Muscle layer of colon (tissue), 2 donors: Measurements from ENCODE around the gene PAK1IP1.
"Not testable (repeated sequence)": the region's sequence is repeated elsewhere in the genome, so short reads cannot be mapped to it uniquely, and the experiment has no call there.

Experiments used
- H3K27ac ChIP-seq: one replicate; pipeline ENCODE4 v1.7.0; 2013; ENCODE audit warnings: low read depth, mild to moderate bottlenecking, low read length, moderate library complexity
- H3K27me3 ChIP-seq, 2 donors: one replicate each; pipeline ENCODE4 v1.7.0; 2013; ENCODE audit warnings: low read length in 2 of 2, mild to moderate bottlenecking in 2 of 2; ENCODE audit not compliant: insufficient read depth in 2 of 2, control insufficient read depth in 1 of 2
- H3K36me3 ChIP-seq: one replicate; pipeline ENCODE4 v1.7.0; 2013; ENCODE audit warnings: mild to moderate bottlenecking, low read length; ENCODE audit not compliant: insufficient read depth
- H3K4me1 ChIP-seq: one replicate; pipeline ENCODE4 v1.7.0; 2013; ENCODE audit warnings: mild to moderate bottlenecking, low read length; ENCODE audit not compliant: insufficient read depth
- H3K4me3 ChIP-seq, 2 donors: one replicate each; pipeline ENCODE4 v1.7.0; 2013; ENCODE audit warnings: low read length in 2 of 2, low read depth in 1 of 2, mild to moderate bottlenecking in 1 of 2, moderate library complexity in 1 of 2
- H3K9ac ChIP-seq: one replicate; pipeline ENCODE4 v1.7.0; 2013; ENCODE audit warnings: low read length
- H3K9me3 ChIP-seq: one replicate; pipeline ENCODE4 v1.7.0; 2013; ENCODE audit warnings: mild to moderate bottlenecking, low read length
- donor health status: abdominal sarcoma.
- donor health status: Adenocarcinoma of cecum.

Gene PAK1IP1

GRCh38 chr6:10694302-10695085 lies at the start of gene PAK1IP1, which contains the start of gene C6orf52:
PAK1IP1 (plus strand) TSS chr6:10694972; CDS start chr6:10694986, 14 bp downstream.
C6orf52 (minus strand) TSS chr6:10694616; CDS start chr6:10687550, 7,066 bp downstream.
- Histone ChIP-seq H3K27ac (peak within 1 kb of the TSS; percentile 75), H3K4me3 (peak within 1 kb of the TSS; percentile 97 to 98), H3K4me1 (peaks cover 18% of the 10 kb centered on the region), H3K9me3 (no peaks in the 10 kb centered on the region), H3K36me3 (peaks cover 17% of the 10 kb centered on the region), H3K9ac (peak within 1 kb of the TSS; percentile 90), H3K27me3 (no peaks in the 10 kb centered on the region)

GRCh38 chr6:10655508-10656055 lies 39.2 kb upstream of the PAK1IP1 start:
- H3K4me1 ChIP-seq, result no peaks in the 10 kb centered on the region
- no peak overlapping the region for H3K27ac ChIP-seq
- H3K9ac ChIP-seq, result no peak overlapping the region
- no peaks in the 10 kb centered on the region for H3K9me3 ChIP-seq
- no peaks in the 10 kb centered on the region for H3K27me3 ChIP-seq
- no peaks in the 10 kb centered on the region for H3K36me3 ChIP-seq
- H3K4me3 ChIP-seq, result no peak overlapping the region

GRCh38 chr6:10658910-10659698 lies 35.7 kb upstream of the PAK1IP1 start:
- no peak overlapping the region for H3K4me3 ChIP-seq

GRCh38 chr6:10659699-10660348 lies 34.9 kb upstream of the PAK1IP1 start:
- Histone ChIP-seq H3K4me3 (no peak overlapping the region), H3K9me3 (no peaks in the 10 kb centered on the region), H3K36me3 (no peaks in the 10 kb centered on the region), H3K4me1 (no peaks in the 10 kb centered on the region), H3K9ac (no peak overlapping the region), H3K27me3 (no peaks in the 10 kb centered on the region), H3K27ac (no peak overlapping the region)

More at GRCh38 chr6:10658910-10659698, 35.7 kb upstream of the PAK1IP1 start:
- H3K9me3 ChIP-seq, result no peaks in the 10 kb centered on the region
- H3K27ac ChIP-seq, result no peak overlapping the region
- H3K9ac ChIP-seq, result no peak overlapping the region
- no peaks in the 10 kb centered on the region for H3K4me1 ChIP-seq
- H3K36me3 ChIP-seq, result no peaks in the 10 kb centered on the region
- H3K27me3 ChIP-seq, result no peaks in the 10 kb centered on the region

- H3K4me1 ChIP-seq, H3K36me3 ChIP-seq, H3K27me3 ChIP-seq, H3K9me3 ChIP-seq, H3K27ac ChIP-seq, H3K9ac ChIP-seq, H3K4me3 ChIP-seq: not testable (repeated sequence)
Observed at GRCh38 chr6:10660431-10661191, 34.2 kb upstream of the PAK1IP1 start.

GRCh38 chr6:10662207-10662606 lies 32.6 kb upstream of the PAK1IP1 start:
- no peak overlapping the region for H3K4me3 ChIP-seq
- H3K27me3 ChIP-seq, result no peaks in the 10 kb centered on the region
- H3K9ac ChIP-seq, result no peak overlapping the region
- no peaks in the 10 kb centered on the region for H3K36me3 ChIP-seq
- H3K9me3 ChIP-seq, result no peaks in the 10 kb centered on the region
- H3K4me1 ChIP-seq, result no peaks in the 10 kb centered on the region
- H3K27ac ChIP-seq, result no peak overlapping the region

- no peaks in the 10 kb centered on the region for H3K27me3 ChIP-seq
- H3K36me3 ChIP-seq, result no peaks in the 10 kb centered on the region
- no peak overlapping the region for H3K9ac ChIP-seq
- H3K4me3 ChIP-seq, result no peak overlapping the region
- H3K9me3 ChIP-seq, result no peaks in the 10 kb centered on the region
- H3K27ac ChIP-seq, result no peak overlapping the region
- no peaks in the 10 kb centered on the region for H3K4me1 ChIP-seq
Observed at GRCh38 chr6:10662742-10663141, 32.0 kb upstream of the PAK1IP1 start.

GRCh38 chr6:10665595-10665994 lies 29.2 kb upstream of the PAK1IP1 start:
- H3K27ac ChIP-seq, H3K27me3 ChIP-seq, H3K36me3 ChIP-seq, H3K4me3 ChIP-seq, H3K9me3 ChIP-seq, H3K9ac ChIP-seq, H3K4me1 ChIP-seq: not testable (repeated sequence)

GRCh38 chr6:10668126-10668917 lies 26.4 kb upstream of the PAK1IP1 start:
- no peak overlapping the region for H3K27ac ChIP-seq
- peaks cover 0 to 4% of the 10 kb centered on the region in 2 donors for H3K27me3 ChIP-seq
- no peaks in the 10 kb centered on the region for H3K36me3 ChIP-seq
- H3K9ac ChIP-seq, result no peak overlapping the region
- H3K9me3 ChIP-seq, result no peaks in the 10 kb centered on the region
- no peak overlapping the region for H3K4me3 ChIP-seq
- no peaks in the 10 kb centered on the region for H3K4me1 ChIP-seq

- H3K9ac ChIP-seq, result no peak overlapping the region
- no peak overlapping the region for H3K4me3 ChIP-seq
- H3K27me3 ChIP-seq, result no peaks in the 10 kb centered on the region
- H3K9me3 ChIP-seq, result no peaks in the 10 kb centered on the region
- H3K27ac ChIP-seq, result no peak overlapping the region
- H3K36me3 ChIP-seq, result no peaks in the 10 kb centered on the region
- H3K4me1 ChIP-seq, result no peaks in the 10 kb centered on the region
Observed at GRCh38 chr6:10676403-10676802, 18.4 kb upstream of the PAK1IP1 start.
